Upper lobe of left lung (tissue), 6 donors: ENCODE data around the gene KIDINS220. TPM values are rescaled to one million over a fixed set of nuclear protein-coding genes. Genes with fewer than 3 reads are reported as not detected.

Source experiments
- ATAC-seq, 2 donors: fragments of 200-7000 bp; cut with Tn5 transposase; one replicate each; pipeline ENCODE4 v1.9.1; 2022; ENCODE audit warnings: mild to moderate bottlenecking in 2 of 2, moderate library complexity in 2 of 2; ENCODE audit not compliant: low FRiP score in 2 of 2
- DNase-seq, 2 donors: peaks; one replicate each; pipeline ENCODE4 v3.0.0-alpha.2; 2019 to 2020
- H3K27ac ChIP-seq, 4 donors: fragments of 200-600 bp; sonication (generic); one replicate each; pipeline ENCODE4 v1.5.1; 2016 to 2019
- H3K27me3 ChIP-seq, 4 donors: fragments of 200-600 bp; sonication (generic); one replicate each; pipeline ENCODE4 v1.5.1; 2017 to 2019
- H3K36me3 ChIP-seq, 4 donors: fragments of 200-600 bp; sonication (generic); one replicate each; pipeline ENCODE4 v1.5.1; 2016 to 2019
- H3K4me1 ChIP-seq, 4 donors: fragments of 200-600 bp; sonication (generic); one replicate each; pipeline ENCODE4 v1.5.1; 2018 to 2019
- H3K4me3 ChIP-seq, 4 donors: fragments of 200-600 bp; sonication (generic); one replicate each; pipeline ENCODE4 v1.5.1; 2017 to 2019; ENCODE audit warnings: mild to moderate bottlenecking in 2 of 4, moderate library complexity in 1 of 4
- H3K9me3 ChIP-seq, 4 donors: fragments of 200-600 bp; sonication (generic); one replicate each; pipeline ENCODE4 v1.5.1; 2018 to 2019
- CTCF ChIP-seq, 6 experiments: fragments of 450-650 bp in 4 of 6; fragments of 200-600 bp in 2 of 6; sonication (generic) in 2 of 6; IDR thresholded peaks; one replicate each; pipeline ENCODE4 v1.5.1; 2016 to 2019; ENCODE audit warnings: antibody characterized with exemption in 6 of 6
- EP300 ChIP-seq, 4 donors: sonication (generic); formaldehyde crosslinking; IDR thresholded peaks; one replicate each; pipeline ENCODE4 v1.5.1; 2017; ENCODE audit warnings: antibody characterized with exemption in 4 of 4, control low read depth in 2 of 4
- POLR2A ChIP-seq, 4 donors: fragments of 450-650 bp; IDR thresholded peaks; one replicate each; pipeline ENCODE4 v1.5.1; 2016 to 2017; ENCODE audit warnings: antibody characterized with exemption in 4 of 4, mild to moderate bottlenecking in 2 of 4
- POLR2AphosphoS5 ChIP-seq, 2 donors: sonication (generic); formaldehyde crosslinking; IDR thresholded peaks; one replicate each; pipeline ENCODE4 v1.5.1; 2017; ENCODE audit warnings: antibody characterized with exemption in 2 of 2
- WGBS, 2 donors: methylation state at CpG; one replicate each; pipeline ENCODE4 v1.1.5; 2017 to 2018; 5-methylcytosine and 5-hydroxymethylcytosine counted together
- total RNA-seq, 6 donors: library from RNA; depleted of rRNA in 4 of 6; stranded (reverse); fragments of >200 nt in 4 of 6; gene quantifications; one replicate each; pipeline versions ENCODE4 v1.1.0 to v1.2.1, GENCODE V29; 2016 to 2021
- donor health status: DM: no; HTN: no; CAD: no; lungs with moderate emphysema.
- donor health status: DM: no; HTN: yes; CAD: no; lungs with severe emphysema.

The KIDINS220 gene
- total RNA-seq, 6 donors from 2014 or later: 58.2 to 136 (median 69.9) TPM

GRCh38 chr2:8884812-8885211, 47.4 kb upstream of the KIDINS220 start:
- ATAC-seq (no peak), DNase-seq (no peak)
- H3K4me1 ChIP-seq: no peaks in the 10 kb centered on the region
- 96 to 97% methylated on average over 4 of the region's 4 CpGs for WGBS, 2 donors
- H3K27me3 ChIP-seq: no peaks in the 10 kb centered on the region
- H3K36me3 ChIP-seq: peaks cover 0 to 22% (median 0%) of the 10 kb centered on the region in 4 donors
- no peak overlapping the region for H3K27ac ChIP-seq
- no peak overlapping the region for H3K4me3 ChIP-seq
- no peaks in the 10 kb centered on the region for H3K9me3 ChIP-seq
- TF ChIP-seq CTCF (IDR thresholded peaks at IDR 0.05) (no peak), EP300 (IDR thresholded peaks at IDR 0.05) (no peak), POLR2AphosphoS5 (IDR thresholded peaks at IDR 0.05) (no peak), POLR2A (IDR thresholded peaks at IDR 0.05) (no peak)

- TF ChIP-seq POLR2AphosphoS5 (IDR thresholded peaks at IDR 0.05): no peak
- TF ChIP-seq CTCF (IDR thresholded peaks at IDR 0.05): peak in 1 of 6 experiments; percentile 16
- Histone ChIP-seq H3K36me3 (peaks cover 0 to 28% (median 0%) of the 10 kb centered on the region in 4 donors), H3K27me3 (no peaks in the 10 kb centered on the region), H3K4me3 (no peak overlapping the region), H3K4me1 (no peaks in the 10 kb centered on the region), H3K9me3 (no peaks in the 10 kb centered on the region), H3K27ac (no peak overlapping the region)
- DNase-seq (no peak), ATAC-seq (no peak)
- WGBS, 2 donors: 82 to 89% methylated on average over 5 of the region's 5 CpGs
These were observed 44.7 kb upstream of the KIDINS220 start for GRCh38 chr2:8882094-8882493.

- H3K27ac ChIP-seq: no peak overlapping the region
These were observed 40.5 kb upstream of the KIDINS220 start for GRCh38 chr2:8877894-8878293.

GRCh38 chr2:8877332-8877731, 39.9 kb upstream of the KIDINS220 start:
- Histone ChIP-seq H3K27ac (no peak overlapping the region), H3K9me3 (no peaks in the 10 kb centered on the region), H3K4me1 (peaks cover 0 to 4% (median 2%) of the 10 kb centered on the region in 4 donors), H3K27me3 (no peaks in the 10 kb centered on the region), H3K36me3 (peaks cover 0 to 36% (median 0%) of the 10 kb centered on the region in 4 donors), H3K4me3 (no peak overlapping the region)
- no peak for TF ChIP-seq CTCF (IDR thresholded peaks at IDR 0.05)
- TF ChIP-seq EP300 (IDR thresholded peaks at IDR 0.05): no peak
- TF ChIP-seq POLR2AphosphoS5 (IDR thresholded peaks at IDR 0.05): no peak
- no peak for TF ChIP-seq POLR2A (IDR thresholded peaks at IDR 0.05)
- DNase-seq (no peak), ATAC-seq (no peak)
- WGBS, 2 donors: 78 to 86% methylated on average over 4 of the region's 4 CpGs

More at GRCh38 chr2:8877894-8878293, 40.5 kb upstream of the KIDINS220 start:
- H3K4me1 ChIP-seq: peaks cover 0 to 4% (median 2%) of the 10 kb centered on the region in 4 donors
- H3K27me3 ChIP-seq: no peaks in the 10 kb centered on the region
- ATAC-seq: no peak
- DNase-seq: no peak
- WGBS, 2 donors: 93 to 96% methylated on average over 4 of the region's 4 CpGs
- H3K4me3 ChIP-seq: no peak overlapping the region
- TF ChIP-seq CTCF (IDR thresholded peaks at IDR 0.05) (no peak), EP300 (IDR thresholded peaks at IDR 0.05) (no peak), POLR2AphosphoS5 (IDR thresholded peaks at IDR 0.05) (no peak), POLR2A (IDR thresholded peaks at IDR 0.05) (no peak)
- peaks cover 0 to 36% (median 0%) of the 10 kb centered on the region in 4 donors for H3K36me3 ChIP-seq
- H3K9me3 ChIP-seq: no peaks in the 10 kb centered on the region

GRCh38 chr2:8876628-8877027, 39.2 kb upstream of the KIDINS220 start:
- TF ChIP-seq POLR2AphosphoS5 (IDR thresholded peaks at IDR 0.05): no peak
- no peak for TF ChIP-seq EP300 (IDR thresholded peaks at IDR 0.05)
- no peak for TF ChIP-seq CTCF (IDR thresholded peaks at IDR 0.05)
- no peak for TF ChIP-seq POLR2A (IDR thresholded peaks at IDR 0.05)
- H3K4me3 ChIP-seq: no peak overlapping the region

More at GRCh38 chr2:8876628-8877027, 39.2 kb upstream of the KIDINS220 start:
- H3K27me3 ChIP-seq: no peaks in the 10 kb centered on the region
- H3K4me1 ChIP-seq: peaks cover 0 to 4% (median 2%) of the 10 kb centered on the region in 4 donors
- no peak overlapping the region for H3K27ac ChIP-seq
- no peak for ATAC-seq
- H3K36me3 ChIP-seq: peaks cover 0 to 31% (median 0%) of the 10 kb centered on the region in 4 donors
- H3K9me3 ChIP-seq: no peaks in the 10 kb centered on the region
- DNase-seq: no peak
